ENCODE results near the gene BCL2L15. TPM values are rescaled to one million over a fixed set of nuclear protein-coding genes. Genes with fewer than 3 reads are reported as not detected.

The BCL2L15 gene
- total RNA-seq, 1 donor from 2014 or later: 3.7 TPM

GRCh38 chr1:113912594-113913311, 25.4 kb upstream of the BCL2L15 start:
- intact Hi-C loops (cut with micrococcal nuclease): no loop called here

DNA sequence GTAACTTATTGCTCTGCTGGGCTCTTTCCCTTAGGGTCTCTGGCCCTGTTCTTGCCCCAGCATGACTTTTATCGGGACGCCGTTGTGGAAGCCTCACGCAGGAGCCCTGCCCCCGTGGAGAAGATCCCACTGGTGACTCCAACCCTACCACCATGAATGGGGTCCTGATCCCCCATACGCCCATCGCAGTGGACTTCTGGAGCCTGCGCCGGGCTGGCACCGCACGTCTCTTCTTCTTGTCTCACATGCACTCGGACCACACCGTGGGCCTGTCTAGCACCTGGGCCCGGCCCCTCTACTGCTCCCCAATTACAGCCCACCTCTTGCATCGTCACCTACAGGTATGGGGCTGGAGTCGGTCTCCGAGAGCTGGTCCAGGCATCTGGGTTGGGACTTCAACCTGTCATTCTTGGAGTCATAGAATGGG, 18.1 kb upstream of the BCL2L15 start:
- intact Hi-C loops (cut with micrococcal nuclease): loop anchor here (1.0 to 5.0 kb wide), 8 partner anchors 24 to 147 kb away; partner anchors contain the start of genes HIPK1, PHTF1, PTPN22 and RSBN1

- intact Hi-C loops (cut with micrococcal nuclease): loop anchor here (1.0 to 5.0 kb wide), 8 partner anchors 24 to 146 kb away; partner anchors contain the start of genes HIPK1, PHTF1, PTPN22 and RSBN1
Measured at GRCh38 chr1:113904674-113905434, 17.5 kb upstream of the BCL2L15 start, which contains the start of the genes AP4B1 and DCLRE1B. Gene AP4B1, minus strand, starts transcription at chr1:113904799. Its CDS starts 82 bp downstream, at chr1:113904717. Gene DCLRE1B, plus strand, starts transcription at chr1:113905326. Its CDS starts 261 bp downstream, at chr1:113905587.

- intact Hi-C loops (cut with micrococcal nuclease): loop anchor here (2.0 kb wide), 2 partner anchors 59 to 145 kb away; partner anchors contain the start of gene PHTF1
Measured at GRCh38 chr1:113904293-113904673, 16.9 kb upstream of the BCL2L15 start.

- intact Hi-C loops (cut with micrococcal nuclease): loop anchor here (2.0 kb wide), 2 partner anchors 59 to 145 kb away; partner anchors contain the start of gene PHTF1
Measured at GRCh38 chr1:113903501-113904292, 16.3 kb upstream of the BCL2L15 start.

DNA sequence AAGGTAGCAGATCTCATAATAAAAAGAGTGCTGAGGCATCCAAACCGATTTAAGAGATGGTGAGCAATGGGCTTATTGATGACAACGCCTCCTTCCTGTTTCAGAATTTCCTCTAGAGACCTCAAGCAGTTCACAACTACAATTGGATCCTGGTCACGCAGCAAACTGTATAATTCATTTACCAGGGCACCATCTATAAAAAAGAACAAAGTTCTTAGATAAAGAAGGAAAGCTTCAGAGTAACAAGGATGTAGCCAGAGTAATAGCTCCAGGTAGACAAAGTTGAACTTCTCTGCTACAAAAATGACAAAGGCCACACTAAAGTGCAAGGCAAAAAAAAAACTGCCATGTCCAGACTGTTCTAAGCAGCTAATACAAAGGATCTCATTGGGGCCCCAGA, 13.8 kb upstream of the BCL2L15 start:
- intact Hi-C loops (cut with micrococcal nuclease): no loop called here

GRCh38 chr1:113899111-113899510, 11.7 kb upstream of the BCL2L15 start:
- intact Hi-C loops (cut with micrococcal nuclease): no loop called here

- intact Hi-C loops (cut with micrococcal nuclease): no loop called here
Measured at GRCh38 chr1:113898241-113898814, 10.9 kb upstream of the BCL2L15 start.

DNA sequence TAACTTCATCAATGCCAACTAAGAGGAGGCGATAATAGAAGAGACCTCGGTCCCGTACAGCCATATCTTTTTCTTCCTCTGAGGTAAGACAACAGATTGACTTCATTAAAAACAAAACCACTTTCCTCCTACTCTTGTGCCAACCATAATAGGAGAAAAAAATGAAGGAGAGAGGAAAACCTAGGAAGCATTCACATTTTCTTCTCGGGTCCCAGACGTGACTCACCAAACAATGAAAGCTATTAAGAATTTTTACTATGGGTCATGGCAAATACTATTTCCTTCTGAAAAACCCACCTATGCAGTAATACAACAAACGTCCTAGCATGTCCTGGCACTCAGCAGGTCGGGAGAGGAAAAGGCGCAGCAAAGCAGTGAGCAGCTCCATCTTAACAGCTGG, 8.6 kb upstream of the BCL2L15 start:
- intact Hi-C loops (cut with micrococcal nuclease): no loop called here

DNA sequence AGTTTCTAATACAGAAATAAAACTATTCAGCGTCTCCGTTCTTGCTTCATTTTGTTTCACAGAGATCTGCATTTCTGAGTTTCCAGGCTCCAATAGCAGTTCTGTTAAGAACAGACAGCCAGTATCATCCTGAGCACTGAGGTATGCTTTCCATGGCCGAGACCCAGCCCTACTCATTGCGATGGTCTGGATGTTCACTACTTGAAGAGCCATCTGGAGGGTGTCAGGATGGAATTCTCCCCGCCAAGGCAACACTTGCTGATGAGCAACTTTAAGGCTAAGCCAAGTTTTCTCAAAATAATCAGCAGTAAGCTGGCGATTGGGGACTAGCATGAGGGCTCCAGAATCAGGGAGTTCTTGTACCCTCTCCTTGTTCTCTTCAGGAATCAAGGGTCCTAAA, 7.7 kb upstream of the BCL2L15 start:
- intact Hi-C loops (cut with micrococcal nuclease): no loop called here

DNA sequence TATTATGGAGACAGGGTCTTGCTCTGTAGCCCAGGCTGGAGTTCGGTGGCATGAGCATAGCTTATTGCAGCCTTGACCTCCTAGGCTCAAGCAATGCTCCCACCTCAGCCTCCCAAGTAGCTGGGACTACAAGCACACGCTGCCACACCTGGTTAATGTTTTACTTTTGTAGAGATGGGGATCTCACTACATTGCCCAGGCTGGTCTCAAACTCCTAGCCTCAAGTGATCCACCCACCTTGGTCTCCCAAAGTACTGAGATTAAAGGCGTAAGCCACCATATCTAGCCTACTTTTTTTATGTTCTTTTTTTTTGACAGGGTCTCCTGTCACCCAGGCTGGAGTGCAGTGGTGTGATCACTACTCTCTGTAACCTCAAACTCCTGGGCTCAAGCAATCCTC, 5.9 kb upstream of the BCL2L15 start:
- intact Hi-C loops (cut with micrococcal nuclease): no loop called here

- intact Hi-C loops (cut with micrococcal nuclease): no loop called here
Measured at GRCh38 chr1:113891631-113892220, 4.3 kb upstream of the BCL2L15 start.

- intact Hi-C loops (cut with micrococcal nuclease): no loop called here
Measured at GRCh38 chr1:113890816-113891215, 3.4 kb upstream of the BCL2L15 start.

DNA sequence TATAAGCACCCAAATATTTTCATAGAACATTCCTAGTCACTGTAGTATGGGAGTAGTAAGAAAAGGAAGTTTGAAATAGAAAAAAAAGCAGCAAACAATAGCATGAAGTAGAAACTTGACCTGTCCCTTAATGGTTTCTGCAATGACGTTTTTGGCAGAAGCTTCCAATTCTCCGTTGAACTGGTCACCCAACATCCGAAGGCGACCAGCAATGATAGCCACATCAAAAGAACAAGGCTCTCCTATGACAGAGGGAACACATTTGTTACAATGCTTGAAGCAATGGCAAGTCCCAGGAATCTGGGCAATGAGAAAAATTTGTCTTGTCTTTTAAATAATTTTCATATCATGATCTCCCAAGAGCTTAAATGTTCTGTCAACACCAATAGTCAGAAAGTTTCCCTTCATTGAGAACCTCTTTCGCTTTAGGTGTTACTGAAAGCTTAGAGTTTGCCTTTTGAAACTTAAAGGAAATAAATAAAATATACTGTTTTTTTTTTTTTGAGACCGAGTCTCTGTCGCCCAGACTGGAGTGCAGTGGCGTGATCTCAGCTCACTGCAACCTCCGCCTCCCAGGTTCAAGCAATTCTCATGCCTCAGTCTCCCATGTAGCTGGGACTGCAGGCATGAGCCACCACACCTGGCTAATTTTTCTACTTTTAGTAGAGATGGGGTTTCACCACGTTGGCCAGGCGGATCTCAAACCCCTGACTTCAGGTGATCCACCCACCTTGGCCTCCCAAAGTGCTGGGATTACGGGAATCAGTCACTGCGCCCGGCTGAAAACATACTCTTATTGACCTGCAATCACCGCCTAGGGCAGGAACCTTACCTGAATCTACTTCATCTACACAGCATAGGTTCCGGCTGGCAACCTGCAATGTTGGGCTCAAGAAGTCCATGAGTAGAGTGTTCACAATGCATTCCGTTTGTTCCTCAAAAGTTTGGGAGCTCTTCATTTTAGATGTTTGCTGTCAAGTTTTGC, 672 bp downstream of the BCL2L15 start:
- intact Hi-C loops (cut with micrococcal nuclease): no loop called here

DNA sequence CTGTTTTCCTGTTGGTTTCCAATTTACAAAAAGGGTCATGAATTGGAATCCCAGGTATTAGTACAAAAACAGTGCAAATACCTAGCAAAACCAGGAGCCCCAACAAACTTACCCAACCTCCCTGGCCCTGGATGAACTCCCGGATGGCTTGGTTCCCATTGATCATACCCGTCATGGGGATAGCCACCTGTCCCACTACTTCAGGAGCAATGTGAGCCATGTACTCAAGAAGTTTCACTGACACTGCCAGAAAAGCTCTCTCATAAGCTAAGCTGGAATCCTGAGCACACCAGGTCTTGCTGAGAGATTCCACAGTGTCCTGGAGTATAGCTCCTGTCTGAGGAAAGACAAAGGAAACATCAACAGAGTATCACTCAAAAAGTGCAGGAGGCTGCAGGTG, 5.7 kb downstream of the BCL2L15 start:
- intact Hi-C loops (cut with micrococcal nuclease): no loop called here

- intact Hi-C loops (cut with micrococcal nuclease): no loop called here
Measured at GRCh38 chr1:113879739-113880038, 7.7 kb downstream of the BCL2L15 start.

- intact Hi-C loops (cut with micrococcal nuclease): no loop called here
Measured at GRCh38 chr1:113876176-113876575, 11.2 kb downstream of the BCL2L15 start.

DNA sequence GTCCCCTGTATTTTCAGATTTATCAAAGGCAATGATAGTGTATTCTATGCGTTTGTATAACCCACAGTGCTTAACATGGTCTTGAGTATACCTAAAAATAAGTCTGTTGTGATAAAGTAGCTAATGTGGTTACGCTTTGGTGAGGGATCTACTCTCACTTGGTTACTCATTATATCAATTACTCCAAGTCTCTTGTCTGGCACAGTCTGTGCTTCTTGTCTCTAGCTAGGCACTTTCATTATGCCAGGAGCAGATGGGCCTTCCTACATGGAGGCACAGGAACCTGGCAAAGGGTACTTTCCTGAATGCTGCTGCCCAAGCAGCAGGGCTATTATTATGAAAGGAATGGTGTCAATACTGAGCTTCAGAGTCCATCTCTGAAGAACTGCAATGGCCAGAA, 11.7 kb downstream of the BCL2L15 start:
- intact Hi-C loops (cut with micrococcal nuclease): no loop called here
